B cell (primary cell): ENCODE results near the gene GGT6. TPM values are rescaled to one million over a fixed set of nuclear protein-coding genes. Genes with fewer than 3 reads are reported as not detected.

Experiments
- ATAC-seq: fragments of 200-7000 bp; cut with Tn5 transposase; one replicate; pipeline ENCODE4 v1.10.0; 2021; ENCODE audit warnings: low read depth, mild to moderate bottlenecking, moderate number of reproducible peaks, moderate library complexity
- CTCF ChIA-PET: fragments of 350-600 bp; sonication (Branson Sonifier 250); formaldehyde crosslinking; loops from one replicate; lab custom pipeline; 2021; ENCODE audit warnings: antibody characterized with exemption, inconsistent platforms; lab: Charles Lee
- POLR2A ChIA-PET: fragments of 350-600 bp; sonication (Branson Sonifier 250); formaldehyde crosslinking; loops from one replicate; lab custom pipeline; 2021; ENCODE audit warnings: antibody characterized with exemption; lab: Charles Lee
- DNase-seq: peaks from one replicate; pipeline ENCODE4 v3.0.0; 2013
- H2AFZ ChIP-seq: 2 replicates; pipeline ENCODE4 v1.6.1; 2012; ENCODE audit warnings: mild to moderate bottlenecking, low read depth, low read length; ENCODE audit not compliant: insufficient read depth, poor library complexity, severe bottlenecking
- H3K27ac ChIP-seq, 2 donors: 1 replicate in 1 of 2; 2 replicates in 1 of 2; pipeline ENCODE4 v1.5.1; 2012 to 2013; ENCODE audit warnings: low read length in 2 of 2, mild to moderate bottlenecking in 2 of 2, moderate library complexity in 1 of 2
- H3K27me3 ChIP-seq, 4 experiments: fragments of 200-600 bp in 1 of 4; sonication (generic) in 1 of 4; replicated peaks in 1 of 4; 1 replicate in 2 of 4; 2 replicates in 2 of 4; pipeline versions ENCODE4 v1.6.1 to v1.7.0; 2013 to 2016; ENCODE audit warnings: low read length in 3 of 4, mild to moderate bottlenecking in 2 of 4, mixed read lengths in 1 of 4, moderate library complexity in 1 of 4; ENCODE audit not compliant: insufficient read depth in 4 of 4, control insufficient read depth in 3 of 4; ENCODE audit errors: control extremely low read depth in 1 of 4
- H3K36me3 ChIP-seq, 2 experiments: replicated peaks in 1 of 2; 1 replicate in 1 of 2; 2 replicates in 1 of 2; pipeline versions ENCODE4 v1.6.1 to v1.7.1; 2013; ENCODE audit warnings: low read length in 1 of 2; ENCODE audit not compliant: insufficient read depth in 2 of 2, control insufficient read depth in 1 of 2; ENCODE audit errors: control extremely low read depth in 1 of 2, extremely low read depth in 1 of 2
- H3K4me1 ChIP-seq, 2 donors: fragments of 200-600 bp in 1 of 2; sonication (generic) in 1 of 2; 1 replicate in 1 of 2; 2 replicates in 1 of 2; pipeline versions ENCODE4 v1.5.1 to v1.6.1; 2013 to 2017; ENCODE audit warnings: low read length in 2 of 2; ENCODE audit not compliant: control insufficient read depth in 2 of 2, insufficient read depth in 2 of 2
- H3K4me2 ChIP-seq: replicated peaks from 2 replicates; pipeline ENCODE3; 2012; ENCODE audit warnings: mild to moderate bottlenecking, low read depth, low read length; ENCODE audit not compliant: poor library complexity, severe bottlenecking
- H3K4me3 ChIP-seq, 5 experiments: fragments of 200-600 bp in 1 of 5; sonication (generic) in 1 of 5; 1 replicate in 3 of 5; 2 replicates in 2 of 5; pipeline versions ENCODE4 v1.5.1 to v1.7.0; 2011 to 2016; ENCODE audit warnings: low read length in 4 of 5, mild to moderate bottlenecking in 4 of 5, low read depth in 2 of 5, control low read depth in 1 of 5, moderate library complexity in 1 of 5; ENCODE audit not compliant: insufficient read depth in 1 of 5; ENCODE audit errors: control extremely low read depth in 1 of 5, extremely low read depth in 1 of 5
- H3K79me2 ChIP-seq: fragments of 200-600 bp; sonication (generic); one replicate; pipeline ENCODE4 v1.6.0; 2016; ENCODE audit warnings: low read length; ENCODE audit not compliant: control insufficient read depth, insufficient read depth
- H3K9ac ChIP-seq: fragments of 200-600 bp; sonication (generic); 2 replicates; pipeline ENCODE4 v1.6.1; 2017; ENCODE audit warnings: mild to moderate bottlenecking, low read length, moderate library complexity
- H3K9me3 ChIP-seq, 3 donors: one replicate each; pipeline versions ENCODE4 v1.6.1 to v1.7.1; 2013; ENCODE audit warnings: low read length in 2 of 3; ENCODE audit not compliant: control insufficient read depth in 2 of 3, insufficient read depth in 1 of 3; ENCODE audit errors: control extremely low read depth in 1 of 3
- H4K20me1 ChIP-seq: 2 replicates; pipeline ENCODE4 v1.6.0; 2012; ENCODE audit warnings: mild to moderate bottlenecking, low read length; ENCODE audit not compliant: insufficient read depth, control insufficient read depth, poor library complexity, severe bottlenecking
- H3K27ac Mint-ChIP-seq: one replicate; pipeline ENCODE4 v1.8.0; 2021; ENCODE audit warnings: mixed read lengths
- H3K27me3 Mint-ChIP-seq: one replicate; pipeline ENCODE4 v1.8.0; 2021; ENCODE audit warnings: mixed read lengths
- H3K4me1 Mint-ChIP-seq: one replicate; pipeline ENCODE4 v1.8.0; 2021; ENCODE audit warnings: mixed read lengths
- H3K4me3 Mint-ChIP-seq: one replicate; pipeline ENCODE4 v1.8.0; 2021; ENCODE audit warnings: mixed read lengths
- H3K9me3 Mint-ChIP-seq: one replicate; pipeline ENCODE4 v1.8.0; 2022; ENCODE audit warnings: mixed read lengths; ENCODE audit not compliant: insufficient read depth
- CTCF ChIP-seq: fragments of 200-600 bp; IDR thresholded peaks from one replicate; pipeline ENCODE4 v1.8.0; 2022; ENCODE audit warnings: antibody characterized with exemption, mild to moderate bottlenecking
- EZH2 ChIP-seq: IDR thresholded peaks from 2 replicates; pipeline ENCODE4 v1.6.1; 2012; ENCODE audit warnings: borderline replicate concordance, low read depth, mild to moderate bottlenecking, moderate library complexity, low read length; ENCODE audit not compliant: insufficient read depth, poor library complexity, severe bottlenecking
- WGBS: methylation state at CpG from one replicate; pipeline ENCODE4 v1.1.5; 2013; ENCODE audit warnings: missing lambda C conversion rate; ENCODE audit not compliant: insufficient coverage; 5-methylcytosine and 5-hydroxymethylcytosine counted together
- intact Hi-C: fragments of 100-400 bp; cut with micrococcal nuclease; formaldehyde crosslinking; loops from one replicate; pipeline ENCODE4 v1.10.0; 2022
- polyA plus RNA-seq: library from polyadenylated mRNA; depleted of rRNA; stranded (reverse); fragments of >200 nt; gene quantifications from 2 replicates; pipeline ENCODE4 v1.2.3, GENCODE V29; 2012
- total RNA-seq, 2 donors: library from RNA; stranded (reverse); fragments of 120-200 nt in 1 of 2; gene quantifications; 1 replicate in 1 of 2; 2 replicates in 1 of 2; pipeline versions ENCODE4 v1.2.3 to v1.2.4, GENCODE V29; 2013 to 2022

Gene GGT6
- total and polyA plus RNA-seq, 2 donors (not counting 1 experiment from before 2014, with no cell fraction given) = not detected

- Histone ChIP-seq H4K20me1 (no peaks in the 10 kb centered on the region), H3K4me2 (no peak overlapping the region), H3K36me3 (peaks cover 0 to 25% of the 10 kb centered on the region in 2 experiments), H3K4me1 (peaks cover 0 to 3% of the 10 kb centered on the region in 2 donors), H3K27ac (no peak overlapping the region), H3K9me3 (no peaks in the 10 kb centered on the region), H3K79me2 (no peaks in the 10 kb centered on the region), H3K27me3 (no peaks in the 10 kb centered on the region), H2AFZ (no peak overlapping the region), H3K9ac (no peak overlapping the region), H3K4me3 (no peak overlapping the region)
- intact Hi-C loops = no loop called here
- Mint-ChIP-seq H3K27ac (no peak overlapping the region), H3K4me3 (no peak overlapping the region), H3K4me1 (peaks cover 2% of the 10 kb centered on the region), H3K27me3 (peaks cover 10% of the 10 kb centered on the region), H3K9me3 (no peaks in the 10 kb centered on the region)
- POLR2A ChIA-PET = no interaction called here
- TF ChIP-seq CTCF (no peak), EZH2 (no peak)
- WGBS = 74% methylated on average over 14 of the region's 18 CpGs
- CTCF ChIA-PET = no interaction called here
- DNase-seq = no peak
- ATAC-seq = no peak
Observed at GRCh38 chr17:4536742-4537411, 23.5 kb downstream of the GGT6 start.

GRCh38 chr17:4536259-4536741 is 24.1 kb downstream of the GGT6 start:
- peaks cover 11% of the 10 kb centered on the region for H3K27me3 Mint-ChIP-seq
- H3K27ac Mint-ChIP-seq = no peak overlapping the region
- no peak overlapping the region for H3K4me3 Mint-ChIP-seq
- H3K4me1 ChIP-seq = peaks cover 0 to 3% of the 10 kb centered on the region in 2 donors
- H3K4me3 ChIP-seq = no peak overlapping the region
- H2AFZ ChIP-seq = no peak overlapping the region
- H3K36me3 ChIP-seq = peaks cover 0 to 19% of the 10 kb centered on the region in 2 experiments
- H3K79me2 ChIP-seq = no peaks in the 10 kb centered on the region
- no peaks in the 10 kb centered on the region for H3K9me3 Mint-ChIP-seq
- no peaks in the 10 kb centered on the region for H3K9me3 ChIP-seq
- TF ChIP-seq EZH2 = no peak
- TF ChIP-seq CTCF = no peak
- no peaks in the 10 kb centered on the region for H3K27me3 ChIP-seq
- H3K9ac ChIP-seq = no peak overlapping the region
- CTCF ChIA-PET = no interaction called here
- intact Hi-C loops = no loop called here
- DNase-seq (no peak), ATAC-seq (no peak)
- POLR2A ChIA-PET = no interaction called here
- H3K4me1 Mint-ChIP-seq = peaks cover 2% of the 10 kb centered on the region
- 79% methylated on average over 16 of the region's 19 CpGs for WGBS
- H3K4me2 ChIP-seq = no peak overlapping the region
- no peak overlapping the region for H3K27ac ChIP-seq
- H4K20me1 ChIP-seq = no peaks in the 10 kb centered on the region
